Sciatic nerve (tissue), 2 donors: ENCODE measurements around the gene EPM2A. TPM values are rescaled to one million over a fixed set of nuclear protein-coding genes. Genes with fewer than 3 reads are reported as not detected.
A peak's percentile ranks its signal among the peaks of the same experiment; 100 is the strongest.
"Not testable (repeated sequence)": the region's sequence is repeated elsewhere in the genome, so short reads cannot be mapped to it uniquely, and the experiment has no call there.

Source experiments
- ATAC-seq: fragments of 200-7000 bp; cut with Tn5 transposase; one replicate; pipeline ENCODE4 v1.9.1; 2020; ENCODE audit warnings: mild to moderate bottlenecking, moderate library complexity
- DNase-seq: peaks from one replicate; pipeline ENCODE4 v3.0.0-alpha.2; 2020; ENCODE audit warnings: low spot score
- intact Hi-C: fragments of 100-400 bp; cut with DNase I; formaldehyde crosslinking; loops from one replicate; pipeline ENCODE4 v1.14.2; 2022
- total RNA-seq: library from RNA; stranded (reverse); fragmentation: NEBNext Ultra II Directional; extraction: Animal tissue kit (Norgen Biotek cat#: 25700); gene quantifications from one replicate; pipeline ENCODE4 v1.2.1, GENCODE V29; 2021
- donor health status: DM: no; HTN: no; CAD: no.
- donor health status: DM: no; HTN: no; CAD: no.

The EPM2A gene
- 19.5 TPM for total RNA-seq

- intact Hi-C loops: no loop called here
- DNase-seq: peak; percentile 87
- peak; percentile 95 for ATAC-seq
Observed at GRCh38 chr6:145735356-145736165, at the start of gene EPM2A. Gene EPM2A, minus strand, starts transcription at chr6:145735520. Its CDS starts 22 bp downstream, at chr6:145735498.

- intact Hi-C loops: no loop called here
- ATAC-seq: no peak
- no peak for DNase-seq
Observed at GRCh38 chr6:145784683-145785082, 49.4 kb upstream of the EPM2A start.

GRCh38 chr6:145783796-145784195, 48.5 kb upstream of the EPM2A start:
- DNase-seq (no peak), ATAC-seq (no peak)
- intact Hi-C loops: no loop called here

DNA sequence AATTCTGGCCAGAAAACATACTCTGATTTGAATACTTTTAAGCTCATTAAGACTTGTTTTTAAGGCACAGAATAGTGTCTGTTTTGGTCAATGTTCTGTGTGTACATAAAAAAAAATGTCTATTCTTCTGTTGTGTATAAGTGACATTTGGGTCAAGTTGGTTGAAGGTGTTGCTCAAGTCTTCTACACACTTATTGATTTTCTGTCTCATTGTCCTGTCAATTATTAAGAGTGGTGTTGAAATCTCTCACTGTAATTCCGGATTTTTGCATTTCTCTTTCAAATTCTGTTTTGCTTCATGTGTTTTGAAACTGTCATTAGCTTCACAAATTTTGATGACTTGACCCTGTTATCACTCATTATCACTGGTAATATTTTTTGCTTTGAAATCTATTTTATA, 37.5 kb upstream of the EPM2A start:
- ATAC-seq (no peak), DNase-seq (no peak)
- intact Hi-C loops: no loop called here

DNA sequence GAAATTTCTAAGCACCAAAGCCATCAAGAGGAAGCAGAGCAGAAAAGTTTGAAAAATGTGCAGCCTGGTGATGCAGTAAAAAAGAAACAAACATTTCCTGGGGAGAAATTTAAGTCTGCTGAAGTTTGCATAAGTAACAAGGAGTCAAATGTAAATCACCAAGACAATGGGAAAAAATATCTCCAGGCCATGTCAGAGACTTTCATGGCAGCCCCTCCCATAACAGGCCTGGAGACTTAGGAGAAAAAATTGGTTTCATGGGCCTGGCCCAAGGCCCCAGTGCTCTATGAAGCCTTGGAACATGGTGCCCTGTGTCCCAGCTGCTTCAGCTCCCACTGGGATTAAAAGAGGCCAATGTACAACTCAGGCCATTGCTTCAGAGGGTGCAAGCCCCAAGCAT, 30.1 kb upstream of the EPM2A start:
- DNase-seq: no peak
- no peak for ATAC-seq
- intact Hi-C loops: no loop called here

GRCh38 chr6:145763742-145764141, 28.4 kb upstream of the EPM2A start:
- intact Hi-C loops: no loop called here
- DNase-seq (no peak), ATAC-seq (no peak)

GRCh38 chr6:145761584-145761983, 26.3 kb upstream of the EPM2A start:
- intact Hi-C loops: no loop called here
- DNase-seq: no peak
- no peak for ATAC-seq

DNA sequence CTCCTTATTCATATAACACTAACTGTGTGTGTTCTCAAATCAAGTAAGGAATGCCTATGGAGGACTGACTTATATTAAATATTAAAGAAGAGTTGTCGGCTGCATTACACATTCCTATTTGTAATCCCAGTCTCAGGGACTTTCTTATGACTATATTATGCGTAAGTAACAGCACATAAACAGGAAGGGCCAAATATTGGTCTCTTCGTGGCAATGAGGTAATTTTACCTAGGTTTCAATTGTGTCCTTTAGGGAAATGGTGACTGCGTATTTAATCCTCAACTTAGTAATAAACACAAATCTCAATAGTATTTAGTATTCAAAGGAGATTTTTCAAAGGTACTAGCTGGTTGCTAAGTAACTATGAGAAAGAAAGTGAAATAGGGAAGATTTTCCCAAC, 22.8 kb upstream of the EPM2A start:
- no peak for DNase-seq
- ATAC-seq: no peak
- intact Hi-C loops: no loop called here

DNA sequence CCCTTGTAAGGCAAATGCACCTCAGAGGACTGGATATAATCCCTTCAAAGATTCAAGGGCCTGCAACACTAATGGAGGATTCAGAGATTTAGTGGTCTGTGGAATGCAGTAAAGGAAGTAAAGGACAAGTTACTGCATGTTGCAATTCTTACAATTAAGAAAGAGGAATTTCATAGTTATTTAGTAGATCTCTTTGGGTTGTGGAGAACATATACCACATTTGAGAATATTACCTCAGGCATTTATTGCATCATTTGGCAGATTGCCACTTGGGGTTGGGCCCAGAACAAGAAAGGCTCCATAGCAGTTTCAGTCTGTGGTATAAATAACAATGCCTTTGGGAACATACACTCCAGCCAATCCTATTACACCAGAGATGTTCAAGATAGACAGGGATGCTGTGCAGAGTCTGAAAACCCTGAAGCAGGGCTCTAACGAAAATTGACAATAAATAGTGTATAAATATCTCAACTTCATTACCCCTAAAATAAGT, 20.9 kb upstream of the EPM2A start:
- intact Hi-C loops: no loop called here
- no peak for DNase-seq
- no peak for ATAC-seq

GRCh38 chr6:145755682-145756081, 20.4 kb upstream of the EPM2A start:
- no peak for ATAC-seq
- intact Hi-C loops: no loop called here
- no peak for DNase-seq

DNA sequence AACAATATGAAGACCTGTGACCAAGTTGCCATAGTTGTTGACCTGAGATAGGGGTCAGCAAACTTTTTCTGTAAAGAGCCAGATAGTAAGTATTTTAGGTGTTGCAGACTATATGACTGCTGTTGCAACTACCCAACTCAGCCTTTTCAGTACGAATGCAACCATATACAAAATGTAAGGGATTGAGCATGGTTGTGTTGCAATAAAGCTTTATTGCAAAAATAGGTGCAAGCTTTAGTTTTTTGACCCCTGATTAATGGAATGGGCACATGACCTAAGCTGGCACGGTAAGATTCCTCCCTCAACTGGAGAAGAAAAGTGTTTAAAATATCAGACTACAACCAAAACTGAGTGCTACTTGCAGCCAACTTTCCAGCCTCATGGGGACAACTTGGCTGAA, 17.3 kb upstream of the EPM2A start:
- DNase-seq: no peak
- no peak for ATAC-seq
- intact Hi-C loops: no loop called here

DNA sequence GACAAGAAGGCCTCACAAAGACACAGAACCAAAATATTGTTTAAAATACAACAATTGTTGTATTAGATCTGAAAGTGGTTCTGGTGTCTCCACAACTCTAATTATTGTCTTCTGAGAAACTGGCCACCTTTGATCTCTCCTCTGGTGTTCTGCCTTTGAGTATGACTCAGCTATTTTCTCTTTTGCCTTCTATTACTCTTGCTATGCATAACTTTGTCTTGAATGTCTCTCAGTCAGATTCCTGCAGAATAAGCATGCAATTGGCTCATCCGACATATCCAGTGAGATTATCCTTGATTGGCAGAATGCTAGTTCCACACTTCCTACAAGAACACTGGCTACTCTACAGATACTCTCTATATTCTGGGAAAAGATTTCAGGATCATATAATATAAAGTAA, 14.3 kb upstream of the EPM2A start:
- ATAC-seq (peak; percentile 74), DNase-seq (no peak)
- intact Hi-C loops: no loop called here

DNA sequence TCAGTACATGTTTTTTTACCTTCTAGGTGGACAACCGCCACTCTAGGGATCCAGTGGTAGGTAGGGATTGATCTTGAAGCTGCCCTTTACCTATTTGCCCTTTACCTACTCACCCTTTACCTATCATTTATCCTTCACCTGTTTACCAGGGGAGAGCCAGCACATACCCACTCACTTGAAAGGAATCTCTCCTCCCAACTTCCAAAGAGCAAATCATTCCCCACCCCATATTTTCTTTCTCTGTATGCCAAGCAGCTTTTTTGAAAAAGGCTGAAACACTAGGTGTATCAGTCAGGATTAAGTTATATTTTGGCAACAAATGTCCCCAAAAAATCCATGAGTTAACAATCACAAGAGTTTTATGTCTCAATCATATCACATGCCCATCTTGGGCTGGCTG, 10.5 kb upstream of the EPM2A start:
- intact Hi-C loops: no loop called here
- ATAC-seq (no peak), DNase-seq (no peak)

DNA sequence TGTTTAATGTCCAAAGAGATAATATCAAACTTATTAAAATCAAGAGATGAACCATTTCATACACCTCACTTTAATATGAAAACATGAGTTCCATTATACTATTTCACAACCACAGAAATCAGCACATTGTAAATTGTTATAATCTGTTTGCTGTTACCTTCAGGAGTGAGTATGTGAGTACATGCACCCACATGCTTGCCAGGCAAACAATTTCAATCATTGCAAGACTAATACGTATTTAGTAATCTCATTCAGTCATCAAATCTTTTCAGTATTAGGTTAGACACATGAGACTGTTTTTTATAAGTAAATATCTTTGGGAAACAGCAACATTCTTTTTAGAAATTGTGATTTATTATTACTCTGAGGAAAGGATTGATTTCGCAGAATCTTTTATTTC, 9.3 kb upstream of the EPM2A start:
- intact Hi-C loops: no loop called here
- DNase-seq (no peak), ATAC-seq (no peak)

GRCh38 chr6:145743332-145743731, 8.0 kb upstream of the EPM2A start:
- intact Hi-C loops: no loop called here
- DNase-seq (no peak), ATAC-seq (no peak)

DNA sequence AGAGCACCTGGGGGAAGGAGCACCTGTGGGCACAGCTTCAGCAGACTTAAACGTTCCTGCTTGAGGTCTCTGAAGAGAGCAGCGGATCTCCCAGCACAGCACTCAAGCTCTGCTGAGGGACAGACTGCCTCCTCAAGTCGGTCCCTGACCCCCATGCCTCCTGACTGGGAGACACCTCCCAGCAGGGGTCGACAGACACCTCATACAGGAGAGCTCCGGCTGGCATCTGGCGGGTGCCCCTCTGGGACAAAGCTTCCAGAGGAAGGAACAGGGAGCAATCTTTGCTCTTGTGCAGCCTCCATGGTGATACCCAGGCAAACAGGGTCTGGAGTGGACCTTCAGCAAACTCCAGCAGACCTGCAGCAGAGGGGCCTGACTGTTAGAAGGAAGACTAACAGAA, 7.2 kb upstream of the EPM2A start:
- DNase-seq, ATAC-seq, intact Hi-C loops: not testable (repeated sequence)

DNA sequence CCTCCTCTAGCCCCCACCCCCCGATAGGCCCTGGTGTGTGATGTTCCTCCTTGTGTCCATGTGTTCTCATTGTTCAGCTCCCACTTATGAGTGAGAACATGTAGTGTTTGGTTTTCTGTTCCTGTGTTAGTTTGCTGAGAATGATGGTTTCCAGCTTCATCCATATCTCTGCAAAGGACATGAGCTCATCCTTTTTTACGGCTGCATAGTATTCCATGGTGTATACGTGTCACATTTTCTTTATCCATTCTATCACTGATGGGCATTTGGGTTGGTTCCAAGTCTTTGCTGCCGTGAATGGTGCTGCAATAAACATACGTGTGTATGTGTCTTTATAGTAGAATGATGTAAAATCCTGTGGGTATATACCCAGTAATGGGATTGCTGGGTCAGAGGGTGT, 4.4 kb upstream of the EPM2A start:
- intact Hi-C loops, DNase-seq, ATAC-seq: not testable (repeated sequence)

GRCh38 chr6:145738265-145738664, 2.9 kb upstream of the EPM2A start:
- ATAC-seq (no peak), DNase-seq (no peak)
- intact Hi-C loops: no loop called here

- DNase-seq (no peak), ATAC-seq (no peak)
- intact Hi-C loops: no loop called here
Observed at GRCh38 chr6:145736661-145737144, 1.4 kb upstream of the EPM2A start.

DNA sequence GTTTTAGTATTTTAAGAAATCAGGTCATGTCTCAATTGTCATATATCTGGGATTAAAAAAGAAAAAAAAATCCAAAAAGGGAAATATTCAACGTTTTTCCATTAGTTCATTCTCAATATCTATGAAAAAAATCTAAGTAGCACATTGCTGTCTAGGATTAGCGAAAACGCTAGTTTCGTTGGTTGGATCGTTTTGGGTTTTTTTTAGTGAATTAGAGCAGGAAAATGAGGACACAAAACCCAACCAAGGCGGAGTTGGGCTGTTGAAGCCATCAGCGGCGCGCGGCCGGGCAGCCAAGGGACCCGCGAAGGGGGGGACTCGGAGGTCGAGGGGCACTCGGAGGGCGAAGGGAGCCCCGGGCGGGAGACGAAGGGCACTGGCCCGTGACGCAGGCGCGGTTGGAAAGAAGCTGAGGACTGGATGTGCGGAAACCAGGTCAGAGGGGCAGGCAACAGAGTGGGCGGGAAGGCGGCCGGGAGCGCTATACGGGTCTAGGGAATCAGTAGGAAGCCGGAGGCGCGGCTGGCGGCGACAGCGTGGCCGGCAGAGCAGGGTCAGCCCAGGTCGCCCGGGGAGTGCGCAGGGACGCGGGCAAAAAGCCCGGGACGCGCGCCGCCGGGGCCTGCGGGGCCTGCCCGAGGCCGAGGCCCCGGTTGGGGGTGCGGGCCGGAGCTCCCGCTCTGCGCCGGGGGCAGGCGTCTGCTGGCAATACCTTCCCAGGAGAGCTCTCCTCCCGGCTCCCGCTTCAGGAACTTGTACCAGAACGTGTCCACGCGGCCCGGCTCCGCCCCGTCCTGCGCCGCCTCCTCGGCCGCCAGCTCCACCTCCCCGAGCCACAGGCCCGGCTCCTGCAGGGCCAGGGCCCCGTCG, 599 bp downstream of the EPM2A start:
- peak; percentile 90 for ATAC-seq

More for the DNA sequence above, 599 bp downstream of the EPM2A start:
- intact Hi-C loops: no loop called here
- peak; percentile 91 for DNase-seq
